Non-pigmented ciliary epithelial cell (primary cell): ENCODE data around the gene NAV3.

ENCODE experiments used
- DNase-seq: peaks from one replicate; pipeline ENCODE4 v3.0.0-alpha.2; 2010; ENCODE audit warnings: low read depth

NAV3 gene

DNA sequence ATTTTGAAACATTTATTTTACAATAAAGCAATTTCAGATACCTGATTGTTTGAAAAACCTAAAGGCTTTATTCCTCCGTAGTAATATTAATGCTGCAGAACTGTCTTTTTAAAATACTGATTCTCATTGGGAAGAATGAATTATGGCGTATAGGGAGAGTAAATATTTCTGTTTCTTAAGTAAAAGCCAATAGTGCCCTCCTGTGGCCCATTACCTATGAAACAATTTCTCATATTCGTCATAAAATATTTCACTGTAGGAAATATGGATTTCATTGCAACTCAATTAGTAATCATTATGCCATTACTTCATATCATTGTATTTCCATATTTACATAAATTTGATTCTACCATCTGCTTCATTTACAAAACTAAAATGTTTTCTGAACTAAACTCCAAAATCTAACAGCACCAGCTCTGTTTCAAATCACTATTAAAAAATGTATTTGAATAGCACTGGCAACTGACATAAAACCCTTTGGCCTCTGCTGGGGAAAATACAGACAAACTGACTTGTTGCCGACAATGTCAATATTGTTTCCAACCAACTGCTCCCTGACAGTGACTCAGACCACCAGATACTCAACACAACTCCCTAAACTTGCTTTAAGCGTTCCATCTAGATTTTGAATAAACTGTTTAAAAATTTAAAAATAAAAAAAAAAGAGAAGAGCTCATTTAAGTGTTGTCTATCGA, 290.3 kb downstream of the NAV3 start:
- no peak for DNase-seq

DNA sequence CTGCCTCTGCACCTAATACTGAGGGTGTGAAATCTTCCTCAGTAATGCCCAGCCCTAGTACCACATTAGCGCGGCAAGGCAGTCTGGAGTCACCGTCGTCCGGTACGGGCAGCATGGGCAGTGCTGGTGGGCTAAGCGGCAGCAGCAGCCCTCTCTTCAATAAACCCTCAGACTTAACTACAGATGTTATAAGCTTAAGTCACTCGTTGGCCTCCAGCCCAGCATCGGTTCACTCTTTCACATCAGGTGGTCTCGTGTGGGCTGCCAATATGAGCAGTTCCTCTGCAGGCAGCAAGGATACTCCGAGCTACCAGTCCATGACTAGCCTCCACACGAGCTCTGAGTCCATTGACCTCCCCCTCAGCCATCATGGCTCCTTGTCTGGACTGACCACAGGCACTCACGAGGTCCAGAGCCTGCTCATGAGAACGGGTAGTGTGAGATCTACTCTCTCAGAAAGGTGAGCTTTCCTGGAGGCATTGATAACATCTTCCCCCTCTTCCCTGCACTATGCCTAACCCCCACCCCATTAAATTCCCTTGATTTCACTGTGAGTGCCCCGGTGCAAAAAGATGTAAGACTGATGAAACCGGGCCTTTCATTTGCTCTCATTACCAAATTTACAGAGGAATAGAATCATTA, 291.4 kb downstream of the NAV3 start:
- DNase-seq: peak; percentile 43

DNA sequence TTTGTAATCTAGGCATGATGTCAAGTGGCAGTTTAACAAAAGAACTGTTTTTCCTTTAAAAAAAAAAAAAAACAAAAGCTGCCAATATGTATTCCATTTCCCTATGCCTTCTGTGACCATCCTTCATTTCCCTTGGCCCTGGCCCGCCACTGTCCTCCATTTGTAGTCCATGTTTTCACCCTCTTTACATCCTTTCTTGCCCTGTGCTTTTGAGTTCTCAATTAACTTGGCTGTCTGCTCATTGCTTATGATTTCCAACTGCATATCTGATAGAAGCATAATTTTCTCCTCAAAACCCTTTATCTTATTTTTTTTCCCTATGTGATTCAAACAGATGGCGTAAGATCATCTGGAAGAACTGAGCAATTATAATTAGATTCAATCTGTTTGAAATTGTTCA, 297.5 kb downstream of the NAV3 start:
- no peak for DNase-seq

DNA sequence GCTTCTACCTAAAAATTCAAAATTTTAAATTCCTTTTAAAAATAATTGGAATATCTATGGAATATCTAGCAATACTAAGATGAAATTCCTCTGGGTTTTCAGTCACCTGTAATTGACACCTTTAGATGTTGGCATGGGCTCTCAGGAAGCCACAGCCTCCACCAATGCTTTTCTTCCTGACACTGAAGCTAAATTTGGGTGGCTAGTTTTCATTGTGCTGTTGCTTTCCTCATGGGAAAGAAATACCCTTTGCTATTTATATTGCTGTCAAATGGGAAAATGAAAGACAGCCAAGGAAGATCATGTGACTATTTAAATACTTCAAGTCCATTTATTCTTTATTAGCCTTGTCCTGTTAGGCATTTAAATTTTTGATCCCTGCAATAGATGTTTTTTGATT, 313.0 kb downstream of the NAV3 start:
- no peak for DNase-seq

DNA sequence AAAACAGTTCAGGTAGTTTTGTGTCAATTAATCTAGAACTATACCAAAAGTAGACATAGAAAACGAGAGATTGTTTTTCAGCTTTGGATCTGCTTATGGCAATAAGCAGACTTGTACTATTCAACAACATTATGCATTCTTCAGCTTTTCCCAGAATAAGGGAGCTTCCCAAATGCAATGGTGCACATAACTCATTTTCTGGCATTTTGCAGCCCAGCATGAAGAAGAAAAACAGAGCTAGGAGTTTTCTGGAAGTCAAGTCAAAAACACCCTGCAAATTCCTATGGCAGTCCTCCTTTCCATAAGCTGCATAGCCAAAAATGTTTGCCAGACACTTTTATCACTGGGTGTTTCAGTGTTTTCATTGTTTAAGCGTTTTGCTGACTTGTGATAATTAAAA, 314.7 kb downstream of the NAV3 start:
- DNase-seq: no peak

DNA sequence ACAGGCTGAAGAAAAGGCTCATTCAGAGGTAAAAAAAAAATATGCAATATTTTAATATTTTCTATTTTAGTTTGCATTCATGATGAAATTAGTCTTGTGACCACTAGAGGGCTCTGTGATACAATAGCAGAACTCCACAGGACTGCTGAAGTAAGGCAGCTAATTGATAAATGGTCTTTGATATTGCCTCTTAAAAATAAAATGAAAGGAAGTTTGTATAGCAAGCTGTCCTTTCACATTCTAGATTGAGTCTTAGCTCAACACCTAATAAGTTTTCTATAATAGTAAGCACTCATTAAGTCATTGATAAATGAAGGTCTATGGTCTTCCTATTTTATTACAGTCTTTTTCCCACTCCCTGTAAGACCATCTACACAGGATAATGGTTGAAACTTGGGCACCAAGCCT, 315.7 kb downstream of the NAV3 start:
- peak; percentile 10 for DNase-seq

DNA sequence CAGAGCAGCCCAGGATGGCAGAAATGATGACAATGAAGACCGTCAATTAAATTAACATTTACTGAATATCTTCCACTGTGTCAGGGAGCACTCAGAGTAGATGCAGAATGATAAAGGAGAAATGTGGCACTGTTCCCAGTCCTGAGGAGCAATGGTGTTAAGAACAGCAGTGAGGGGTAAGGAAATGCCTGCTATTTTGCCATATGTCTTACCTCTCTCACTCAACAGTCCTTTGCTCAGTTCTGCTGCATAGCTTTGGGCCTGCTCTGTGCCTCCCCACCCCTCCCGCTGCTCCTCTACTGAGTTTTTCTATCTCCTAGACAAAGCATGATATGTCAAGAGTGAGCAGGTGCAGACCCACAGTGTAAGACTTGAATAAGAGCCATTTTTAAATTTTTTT, 318.8 kb downstream of the NAV3 start:
- DNase-seq: no peak

DNA sequence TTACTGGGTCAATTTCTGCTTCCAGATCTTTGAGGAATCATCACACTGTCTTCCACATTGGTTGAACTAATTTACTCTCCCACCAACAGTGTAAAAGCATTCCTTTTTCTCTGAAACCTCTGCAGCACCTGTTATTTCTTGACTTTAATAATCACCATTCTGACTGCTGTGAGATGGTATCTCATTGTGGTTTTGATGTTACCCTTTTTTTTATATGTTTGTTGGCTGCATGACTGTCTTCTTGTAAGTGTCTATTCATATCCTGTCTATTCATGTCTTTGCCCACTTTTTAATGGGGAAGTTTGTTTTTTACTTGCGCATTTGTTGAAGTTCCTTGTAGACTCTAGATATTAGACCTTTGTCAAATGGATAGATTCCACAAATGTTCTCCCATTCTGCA, 324.9 kb downstream of the NAV3 start:
- no peak for DNase-seq

DNA sequence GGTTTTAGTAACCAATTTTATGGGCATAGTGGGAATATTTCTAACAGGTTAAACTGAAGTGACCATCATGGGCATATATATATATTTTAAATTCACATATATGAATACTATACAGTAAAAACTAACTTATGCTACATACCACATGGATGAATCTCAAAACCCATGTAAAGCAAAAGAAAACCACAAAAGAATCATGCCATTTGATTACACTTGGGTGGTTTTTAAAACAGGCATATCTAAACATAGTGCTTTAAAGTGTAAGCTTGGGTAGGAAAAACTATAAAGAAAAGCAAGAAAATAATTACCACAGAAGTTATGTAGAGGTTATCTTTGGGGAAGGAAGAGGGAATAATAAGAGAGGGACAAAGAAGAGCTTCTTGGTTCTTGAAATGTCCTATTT, 326.1 kb downstream of the NAV3 start:
- DNase-seq: peak; percentile 13

DNA sequence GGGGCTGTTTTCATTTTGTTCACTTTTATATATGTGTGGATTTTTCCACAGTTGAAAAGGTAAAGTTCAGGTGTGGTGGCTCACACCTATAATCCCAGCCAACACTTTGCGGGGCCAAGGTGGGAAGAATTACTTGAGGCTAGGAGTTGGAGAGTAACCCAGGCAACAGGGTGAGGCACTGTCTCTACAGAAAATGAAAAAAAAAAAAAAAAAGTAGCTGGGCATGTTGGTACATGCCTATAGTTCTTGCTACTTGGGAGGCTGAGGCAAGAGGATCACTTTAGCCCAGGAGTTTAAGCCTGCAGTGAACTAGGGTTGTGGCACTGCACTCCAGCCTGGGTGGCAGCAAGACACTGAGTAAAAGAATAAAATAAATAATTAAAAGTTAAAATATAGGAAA, 326.5 kb downstream of the NAV3 start:
- DNase-seq: no peak

DNA sequence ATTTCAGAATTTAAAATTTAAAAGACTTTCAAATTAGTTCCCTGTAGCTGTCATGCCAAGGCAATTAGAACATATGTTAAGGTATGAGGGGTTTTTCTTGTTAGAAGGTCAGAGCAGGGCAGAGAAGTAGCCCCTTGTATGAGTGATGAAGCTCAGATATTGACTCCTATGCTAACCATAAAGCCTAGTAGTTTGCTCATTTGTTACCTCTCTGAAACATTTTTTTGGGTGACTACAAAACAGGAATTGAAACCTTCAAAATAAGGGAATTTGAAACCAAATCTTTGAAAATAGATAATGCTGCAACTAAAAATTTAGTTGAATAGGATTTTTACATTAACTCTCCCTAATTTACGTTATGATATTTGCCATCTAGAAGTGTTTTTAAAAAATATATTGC, 333.5 kb downstream of the NAV3 start:
- no peak for DNase-seq

DNA sequence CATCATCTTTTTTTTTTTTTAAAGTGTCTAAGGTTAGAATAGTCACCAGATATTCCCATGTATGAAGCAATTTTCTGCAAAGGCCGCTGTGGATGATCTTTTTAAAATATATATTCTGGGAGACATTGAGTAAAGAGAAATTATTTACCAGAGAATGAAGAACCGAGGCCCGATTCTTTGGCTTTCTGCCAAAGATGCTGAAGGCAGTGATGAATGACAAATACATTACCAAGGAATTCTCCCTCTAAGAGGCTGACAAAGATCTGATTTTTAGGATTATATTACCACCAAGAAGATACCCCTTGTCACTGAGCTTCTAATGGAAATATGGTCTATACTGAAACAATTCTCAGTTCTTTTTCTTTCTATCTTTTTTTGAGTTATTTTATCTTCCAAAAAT, 336.8 kb downstream of the NAV3 start:
- no peak for DNase-seq

DNA sequence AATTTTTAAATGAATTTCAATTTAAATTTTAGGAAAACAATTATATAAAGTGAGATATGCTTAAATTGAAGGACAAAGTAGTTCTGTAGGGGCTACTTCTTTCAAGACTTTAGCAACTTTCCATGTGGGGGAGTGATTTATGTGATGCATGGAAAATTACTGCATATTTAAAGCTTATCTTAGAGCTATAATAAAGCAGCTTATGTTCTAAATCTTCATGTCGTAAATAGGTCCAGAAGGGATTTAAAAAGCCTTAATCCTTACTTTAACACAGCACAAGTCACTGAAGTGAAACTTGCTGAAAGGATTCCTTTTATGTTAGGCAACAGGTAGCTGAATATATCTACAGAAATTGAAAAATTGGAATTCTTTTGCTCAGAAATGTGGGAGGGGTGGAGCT, 340.4 kb downstream of the NAV3 start:
- no peak for DNase-seq

DNA sequence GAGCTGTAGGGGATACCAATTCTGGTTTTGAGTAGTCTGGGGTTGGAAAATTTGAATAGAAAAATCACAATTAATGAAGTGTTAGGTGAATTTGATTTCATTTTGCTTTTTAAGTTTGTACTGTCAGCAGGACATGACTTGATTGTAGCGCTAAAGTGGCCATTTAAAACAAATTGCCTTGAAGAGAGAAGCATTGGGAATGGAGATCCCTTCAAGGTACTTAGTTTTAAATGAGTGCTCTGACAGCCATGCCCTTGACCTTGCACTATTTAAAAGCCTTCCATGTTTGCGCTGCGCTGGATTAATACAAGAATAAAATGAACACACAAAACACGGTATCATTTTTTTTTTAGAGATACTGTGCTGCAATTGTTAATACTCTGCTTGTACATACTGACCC, 345.9 kb downstream of the NAV3 start:
- DNase-seq: no peak

DNA sequence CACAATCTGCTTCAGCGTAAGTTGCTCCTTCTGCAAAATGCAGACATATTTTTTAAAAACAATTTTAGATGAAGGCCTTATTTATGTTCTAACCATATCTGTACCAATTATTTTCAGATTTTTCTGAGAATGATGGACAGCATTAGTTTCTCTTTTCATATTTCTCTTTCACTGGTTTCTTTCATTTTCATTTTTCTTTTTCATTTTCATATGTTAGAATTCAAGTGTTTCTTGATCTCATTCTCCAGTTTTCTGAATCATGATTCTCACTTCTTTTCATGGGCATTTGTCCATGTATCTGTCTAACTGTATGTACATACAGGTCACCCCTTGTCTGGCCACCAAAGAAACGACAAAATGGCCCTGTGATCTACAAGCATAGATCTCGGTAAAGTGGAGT, 346.6 kb downstream of the NAV3 start:
- no peak for DNase-seq

DNA sequence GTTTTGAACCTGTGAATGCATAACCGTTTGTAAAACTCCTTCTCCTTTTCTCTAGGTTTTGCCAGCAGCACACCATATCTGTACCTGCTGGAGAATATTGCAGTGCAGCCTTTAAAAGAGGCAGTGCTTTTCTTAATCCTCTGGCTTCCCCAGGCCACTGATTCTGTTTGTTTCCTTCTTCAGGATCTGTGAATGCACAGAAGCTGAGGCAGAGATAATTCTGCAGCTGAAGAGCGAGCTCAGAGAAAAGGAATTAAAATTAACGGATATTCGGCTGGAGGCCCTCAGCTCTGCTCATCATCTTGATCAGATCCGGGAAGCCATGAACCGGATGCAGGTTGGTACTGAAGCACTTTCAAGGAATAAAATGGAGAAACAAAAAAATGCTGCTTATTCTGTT, 348.7 kb downstream of the NAV3 start:
- no peak for DNase-seq

DNA sequence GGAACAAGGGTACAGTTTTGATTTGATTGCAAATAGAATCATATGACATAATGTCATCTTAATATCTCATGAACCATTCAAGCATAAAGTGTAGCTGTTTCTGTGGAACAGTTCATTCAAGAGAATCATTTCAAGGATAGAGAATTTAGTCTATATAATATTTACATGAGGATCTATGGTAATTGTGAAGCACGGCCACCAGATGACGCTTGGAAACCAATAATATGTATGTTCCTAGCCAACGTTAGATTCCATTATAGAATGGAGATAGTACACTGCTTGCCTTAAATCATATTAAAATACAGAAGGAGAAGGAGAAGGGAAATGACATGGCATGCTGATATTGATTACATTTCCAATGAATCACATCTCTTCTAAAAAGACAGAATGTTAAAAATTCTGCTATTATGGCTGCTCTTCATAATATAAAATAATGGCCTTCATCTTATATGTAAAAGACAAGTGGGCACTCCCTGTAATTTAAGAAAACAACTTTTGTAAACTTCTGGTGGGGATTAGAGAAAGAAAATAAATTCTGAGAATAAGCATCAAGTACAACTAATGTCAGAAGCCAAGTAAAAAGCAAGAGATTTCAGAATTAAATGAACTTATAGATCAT, 351.0 kb downstream of the NAV3 start:
- no peak for DNase-seq

DNA sequence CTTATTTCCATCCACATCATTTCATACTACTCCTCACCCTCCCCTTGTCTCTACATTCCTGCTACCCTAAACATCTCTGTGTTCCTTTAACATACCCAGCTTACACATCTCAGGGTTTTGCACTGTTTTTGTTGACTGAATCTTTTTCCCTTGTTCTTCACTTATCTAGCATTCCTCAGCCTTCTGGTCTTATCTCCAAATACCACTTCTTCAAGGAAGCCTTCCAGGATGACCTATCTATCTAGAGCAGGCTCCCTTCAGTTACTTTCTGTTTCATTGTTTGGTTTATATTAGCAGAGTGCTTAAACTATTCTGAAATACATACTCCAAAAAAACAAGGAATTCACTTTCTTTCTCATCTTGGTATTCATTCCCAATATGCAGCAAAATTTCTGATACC, 353.1 kb downstream of the NAV3 start:
- no peak for DNase-seq

DNA sequence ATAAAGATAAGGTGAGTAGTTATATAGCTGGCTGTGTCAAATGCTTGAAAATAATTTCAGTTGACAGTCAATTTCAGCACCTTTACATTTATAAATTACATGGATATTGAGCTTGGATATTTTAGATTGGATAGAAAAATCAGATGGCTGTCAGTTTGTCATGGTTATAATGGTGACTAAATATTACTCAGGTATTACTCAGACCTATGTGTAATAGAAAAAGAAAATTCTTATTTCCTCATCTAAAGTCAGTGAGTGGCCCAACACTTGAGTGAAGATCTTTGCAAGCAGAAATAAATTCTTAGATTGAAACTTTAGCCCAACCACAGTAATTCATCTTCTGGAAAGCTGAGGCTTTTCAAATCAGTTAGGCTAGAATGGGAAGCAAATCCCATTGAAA, 354.4 kb downstream of the NAV3 start:
- DNase-seq: no peak

DNA sequence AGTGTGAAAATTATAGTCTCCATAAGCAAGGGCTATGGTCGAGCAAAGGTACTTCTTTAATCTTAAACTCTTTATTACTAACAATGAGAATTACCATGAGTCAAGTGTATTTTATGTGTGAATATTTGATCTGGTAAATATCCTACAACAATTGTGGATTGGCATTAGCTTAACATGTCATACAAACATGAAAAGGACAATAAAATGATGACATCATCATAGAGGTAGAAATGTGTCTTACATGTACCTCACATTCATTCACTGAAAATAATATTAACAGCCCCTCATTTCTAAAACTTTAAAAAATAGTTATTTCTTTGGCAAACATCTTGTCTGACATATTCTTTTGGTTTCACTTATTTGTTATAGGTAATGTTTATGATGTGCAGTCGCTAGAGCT, 355.0 kb downstream of the NAV3 start:
- no peak for DNase-seq

DNA sequence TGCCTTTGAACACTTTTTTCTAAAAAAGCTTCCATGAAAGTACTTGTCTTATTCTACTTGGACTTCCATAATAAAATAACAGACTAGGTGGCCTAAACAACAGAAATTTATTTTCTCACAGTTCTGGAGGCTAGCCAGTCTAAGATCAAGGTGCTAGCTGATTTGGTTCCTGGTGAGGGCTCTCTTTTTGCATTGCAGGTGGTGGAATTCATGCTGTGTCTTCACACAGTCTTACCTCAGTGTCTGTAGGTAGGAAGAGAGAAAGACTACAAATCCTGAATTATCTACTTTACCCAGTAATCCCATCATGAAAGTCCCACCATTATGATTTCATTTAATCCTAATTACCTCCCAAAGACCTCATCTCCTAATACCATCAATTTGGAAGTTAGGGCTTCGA, 356.0 kb downstream of the NAV3 start:
- no peak for DNase-seq

DNA sequence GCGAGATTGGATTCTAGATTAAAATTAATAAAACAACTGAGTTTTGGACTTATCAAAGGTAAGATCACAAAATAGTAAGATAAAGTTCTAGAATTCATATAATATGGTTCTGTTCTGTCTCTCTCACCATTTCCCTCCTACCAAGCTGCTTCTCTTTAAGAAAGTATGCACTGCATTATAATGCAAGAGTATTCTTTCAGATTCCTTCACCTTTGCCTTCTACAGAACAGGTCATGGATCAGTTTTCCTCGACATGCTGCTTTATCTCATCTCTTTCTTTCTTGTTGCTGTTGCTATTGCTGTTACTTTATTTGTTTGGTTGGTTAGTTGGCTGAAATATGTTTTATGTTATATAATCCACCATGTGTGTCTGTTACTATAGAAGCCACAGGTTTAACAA, 357.0 kb downstream of the NAV3 start:
- no peak for DNase-seq

DNA sequence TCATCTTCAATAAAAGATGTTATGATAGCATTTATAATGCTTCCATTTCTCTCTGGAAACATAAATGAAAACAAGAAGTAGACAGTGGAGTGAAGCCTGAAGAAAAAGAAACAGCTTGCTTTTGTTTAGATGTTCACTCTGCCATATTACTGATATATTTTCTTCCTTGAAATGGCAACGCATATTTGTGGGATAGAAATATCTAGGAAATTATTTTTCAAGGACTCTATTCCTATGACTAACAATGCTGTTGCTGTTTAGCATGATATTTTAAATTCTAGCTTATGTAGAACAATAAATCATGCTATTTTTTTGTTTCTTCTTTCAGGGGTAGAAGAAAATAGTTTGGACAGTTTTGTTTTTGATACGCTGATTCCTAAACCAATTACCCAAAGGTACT, 359.0 kb downstream of the NAV3 start:
- no peak for DNase-seq

DNA sequence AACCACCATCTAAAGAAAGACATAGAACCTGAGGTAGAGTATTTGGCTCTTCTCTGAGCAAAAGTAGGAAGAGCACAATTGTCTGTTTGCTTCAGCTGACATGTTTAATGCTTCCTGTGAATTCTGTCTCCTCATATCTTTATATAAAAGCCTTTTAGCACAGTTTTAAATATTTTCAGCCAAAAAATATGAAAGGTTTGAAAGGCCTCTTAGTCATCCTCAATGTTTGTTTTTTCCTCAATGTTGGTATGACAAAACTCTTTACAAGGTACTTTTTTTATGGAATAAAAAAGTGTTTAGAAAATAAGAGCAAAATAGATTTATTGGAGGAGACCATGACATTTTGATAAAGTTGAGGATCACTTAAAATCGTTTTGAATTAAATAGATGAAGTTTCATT, 360.9 kb downstream of the NAV3 start:
- DNase-seq: no peak
